Stimulated activated naive B cell treated with anti-CD40 and anti-IgM and Interleukin-4, amounts not matched to agents 10 μg/mL and 1 μg/mL and 100 μg/mL, for 72 hours (primary cell): ENCODE results near the gene THBS3.

Source experiments
- ATAC-seq, 2 donors: fragments of 150-1000 bp; cut with Tn5 transposase; replicated peaks; 2 replicates each; pipeline ENCODE4 v1.10.0; 2021; ENCODE audit warnings: moderate library complexity in 1 of 2
- DNase-seq: peaks from one replicate; pipeline ENCODE4 v3.0.0; 2021
- H3K27ac Mint-ChIP-seq: one replicate; pipeline ENCODE4 v1.8.0; 2022; ENCODE audit warnings: mild to moderate bottlenecking, mixed read lengths
- H3K27me3 Mint-ChIP-seq, 2 donors: one replicate each; pipeline ENCODE4 v1.8.0; 2022; ENCODE audit warnings: mixed read lengths in 2 of 2
- H3K36me3 Mint-ChIP-seq, 2 donors: one replicate each; pipeline ENCODE4 v1.8.0; 2022; ENCODE audit warnings: mixed read lengths in 2 of 2, mild to moderate bottlenecking in 1 of 2
- H3K4me1 Mint-ChIP-seq, 2 donors: one replicate each; pipeline ENCODE4 v1.8.0; 2022; ENCODE audit warnings: mixed read lengths in 2 of 2, mild to moderate bottlenecking in 1 of 2
- H3K4me3 Mint-ChIP-seq, 2 donors: one replicate each; pipeline ENCODE4 v1.8.0; 2022; ENCODE audit warnings: mild to moderate bottlenecking in 2 of 2, mixed read lengths in 2 of 2, moderate library complexity in 1 of 2
- H3K9me3 Mint-ChIP-seq, 2 donors: one replicate each; pipeline ENCODE4 v1.8.0; 2022; ENCODE audit warnings: mixed read lengths in 2 of 2, mild to moderate bottlenecking in 1 of 2

The THBS3 gene

GRCh38 chr1:155206891-155207805, 549 bp downstream of the THBS3 start:
- H3K9me3 Mint-ChIP-seq: no peaks in the 10 kb centered on the region
- H3K4me3 Mint-ChIP-seq: peak overlapping the region; percentile 40 to 55
- peaks cover 21 to 31% of the 10 kb centered on the region in 2 donors for H3K4me1 Mint-ChIP-seq
- H3K27me3 Mint-ChIP-seq: no peaks in the 10 kb centered on the region
- peak overlapping the region; percentile 16 for H3K27ac Mint-ChIP-seq
- DNase-seq: peak; percentile 80
- peaks cover 6 to 9% of the 10 kb centered on the region in 2 donors for H3K36me3 Mint-ChIP-seq
- ATAC-seq: peak; percentile 53 to 59

- no peak for ATAC-seq
- H3K27ac Mint-ChIP-seq: no peak overlapping the region
- no peaks in the 10 kb centered on the region for H3K9me3 Mint-ChIP-seq
- H3K4me3 Mint-ChIP-seq: no peak overlapping the region
- H3K4me1 Mint-ChIP-seq: peaks cover 21 to 31% of the 10 kb centered on the region in 2 donors
- peaks cover 5 to 6% of the 10 kb centered on the region in 2 donors for H3K36me3 Mint-ChIP-seq
- no peak for DNase-seq
- no peaks in the 10 kb centered on the region for H3K27me3 Mint-ChIP-seq
Observed at GRCh38 chr1:155205969-155206593, 1.6 kb downstream of the THBS3 start.

GRCh38 chr1:155205035-155205434, 2.7 kb downstream of the THBS3 start:
- H3K9me3 Mint-ChIP-seq: no peaks in the 10 kb centered on the region
- no peaks in the 10 kb centered on the region for H3K27me3 Mint-ChIP-seq
- H3K27ac Mint-ChIP-seq: no peak overlapping the region
- no peak overlapping the region for H3K4me3 Mint-ChIP-seq
- H3K4me1 Mint-ChIP-seq: peaks cover 16 to 26% of the 10 kb centered on the region in 2 donors
- ATAC-seq: no peak
- peaks cover 0 to 6% of the 10 kb centered on the region in 2 donors for H3K36me3 Mint-ChIP-seq
- no peak for DNase-seq

- DNase-seq (no peak), ATAC-seq (no peak)
- H3K4me1 Mint-ChIP-seq: peaks cover 10 to 13% of the 10 kb centered on the region in 2 donors
- H3K27ac Mint-ChIP-seq: no peak overlapping the region
- no peak overlapping the region for H3K4me3 Mint-ChIP-seq
- H3K27me3 Mint-ChIP-seq: no peaks in the 10 kb centered on the region
- H3K36me3 Mint-ChIP-seq: peaks cover 4% of the 10 kb centered on the region in 2 donors
- no peaks in the 10 kb centered on the region for H3K9me3 Mint-ChIP-seq
Observed at GRCh38 chr1:155202731-155203515, 4.8 kb downstream of the THBS3 start.

GRCh38 chr1:155202198-155202597, 5.5 kb downstream of the THBS3 start:
- H3K27ac Mint-ChIP-seq: no peak overlapping the region

GRCh38 chr1:155200920-155201319, 6.8 kb downstream of the THBS3 start:
- H3K9me3 Mint-ChIP-seq: no peaks in the 10 kb centered on the region
- ATAC-seq: no peak
- peaks cover 6 to 13% of the 10 kb centered on the region in 2 donors for H3K36me3 Mint-ChIP-seq
- DNase-seq: no peak
- no peaks in the 10 kb centered on the region for H3K27me3 Mint-ChIP-seq
- no peaks in the 10 kb centered on the region for H3K4me1 Mint-ChIP-seq
- H3K4me3 Mint-ChIP-seq: no peak overlapping the region
- no peak overlapping the region for H3K27ac Mint-ChIP-seq

More at GRCh38 chr1:155202198-155202597, 5.5 kb downstream of the THBS3 start:
- Mint-ChIP-seq H3K27me3 (no peaks in the 10 kb centered on the region), H3K4me1 (peaks cover 5 to 6% of the 10 kb centered on the region in 2 donors), H3K9me3 (no peaks in the 10 kb centered on the region), H3K36me3 (peaks cover 4 to 7% of the 10 kb centered on the region in 2 donors), H3K4me3 (no peak overlapping the region)
- ATAC-seq: no peak
- DNase-seq: no peak

GRCh38 chr1:155199792-155200191, 7.9 kb downstream of the THBS3 start:
- Mint-ChIP-seq H3K4me1 (peaks cover 4 to 8% of the 10 kb centered on the region in 2 donors), H3K4me3 (no peak overlapping the region), H3K9me3 (no peaks in the 10 kb centered on the region), H3K27ac (no peak overlapping the region), H3K27me3 (no peaks in the 10 kb centered on the region), H3K36me3 (peaks cover 6 to 13% of the 10 kb centered on the region in 2 donors)
- ATAC-seq (no peak), DNase-seq (no peak)

GRCh38 chr1:155198547-155198906, 9.2 kb downstream of the THBS3 start:
- Mint-ChIP-seq H3K36me3 (peaks cover 6 to 13% of the 10 kb centered on the region in 2 donors), H3K27me3 (peaks cover 0 to 2% of the 10 kb centered on the region in 2 donors), H3K4me1 (peaks cover 14 to 21% of the 10 kb centered on the region in 2 donors), H3K27ac (no peak overlapping the region), H3K9me3 (no peaks in the 10 kb centered on the region), H3K4me3 (no peak overlapping the region)
- DNase-seq (no peak), ATAC-seq (no peak)

- Mint-ChIP-seq H3K36me3 (peaks cover 6 to 13% of the 10 kb centered on the region in 2 donors), H3K4me3 (no peak overlapping the region), H3K27ac (no peak overlapping the region), H3K27me3 (peaks cover 0 to 5% of the 10 kb centered on the region in 2 donors), H3K4me1 (peaks cover 17 to 26% of the 10 kb centered on the region in 2 donors), H3K9me3 (no peaks in the 10 kb centered on the region)
- DNase-seq (no peak), ATAC-seq (no peak)
Observed at GRCh38 chr1:155197901-155198546, 9.7 kb downstream of the THBS3 start.

GRCh38 chr1:155196893-155197638, 10.6 kb downstream of the THBS3 start:
- no peak for DNase-seq
- Mint-ChIP-seq H3K36me3 (peaks cover 2 to 13% of the 10 kb centered on the region in 2 donors), H3K4me1 (peaks cover 22 to 27% of the 10 kb centered on the region in 2 donors), H3K27me3 (peaks cover 0 to 5% of the 10 kb centered on the region in 2 donors), H3K27ac (no peak overlapping the region), H3K9me3 (no peaks in the 10 kb centered on the region), H3K4me3 (no peak overlapping the region)
- no peak for ATAC-seq

- Mint-ChIP-seq H3K4me1 (peaks cover 22 to 27% of the 10 kb centered on the region in 2 donors), H3K4me3 (no peak overlapping the region), H3K9me3 (no peaks in the 10 kb centered on the region), H3K27ac (no peak overlapping the region), H3K36me3 (peaks cover 2 to 13% of the 10 kb centered on the region in 2 donors), H3K27me3 (peaks cover 0 to 5% of the 10 kb centered on the region in 2 donors)
- DNase-seq: no peak
- ATAC-seq: no peak
Observed at GRCh38 chr1:155196103-155196892, 11.4 kb downstream of the THBS3 start.

- Mint-ChIP-seq H3K4me1 (peaks cover 22 to 27% of the 10 kb centered on the region in 2 donors), H3K36me3 (peaks cover 2 to 13% of the 10 kb centered on the region in 2 donors), H3K4me3 (peak overlapping the region; percentile 79), H3K27ac (peak overlapping the region; percentile 73), H3K27me3 (peaks cover 0 to 5% of the 10 kb centered on the region in 2 donors), H3K9me3 (no peaks in the 10 kb centered on the region)
- no peak for DNase-seq
- ATAC-seq: peak in 1 of 2 donors; percentile 0
Observed at GRCh38 chr1:155195201-155196102, 12.2 kb downstream of the THBS3 start.
